Measurements from ENCODE around the gene BAG5.

- TF ChIP-seq CTCF (IDR thresholded peaks at IDR 0.05) (no peak), MAX (CRISPR knock-in tag; IDR thresholded peaks at IDR 0.05) (no peak), SMAD4 (CRISPR knock-in tag; IDR thresholded peaks at IDR 0.05) (no peak), ESRRA (CRISPR knock-in tag; IDR thresholded peaks at IDR 0.05; ENCODE audit: borderline replicate concordance) (no peak), ETV6 (CRISPR knock-in tag; IDR thresholded peaks at IDR 0.05) (no peak), SP1 (CRISPR knock-in tag; conservative IDR thresholded peaks at IDR 0.05) (no peak)
- TF ChIP-seq, protein P1, sequence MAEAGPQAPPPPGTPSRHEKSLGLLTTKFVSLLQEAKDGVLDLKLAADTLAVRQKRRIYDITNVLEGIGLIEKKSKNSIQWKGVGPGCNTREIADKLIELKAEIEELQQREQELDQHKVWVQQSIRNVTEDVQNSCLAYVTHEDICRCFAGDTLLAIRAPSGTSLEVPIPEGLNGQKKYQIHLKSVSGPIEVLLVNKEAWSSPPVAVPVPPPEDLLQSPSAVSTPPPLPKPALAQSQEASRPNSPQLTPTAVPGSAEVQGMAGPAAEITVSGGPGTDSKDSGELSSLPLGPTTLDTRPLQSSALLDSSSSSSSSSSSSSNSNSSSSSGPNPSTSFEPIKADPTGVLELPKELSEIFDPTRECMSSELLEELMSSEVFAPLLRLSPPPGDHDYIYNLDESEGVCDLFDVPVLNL (CRISPR knock-in tag; IDR thresholded peaks at IDR 0.05; ENCODE audit: borderline replicate concordance, low read depth), result no peak
Measured at GRCh38 chr14:103523575-103523954, 38.9 kb downstream of the BAG5 start.

All from WTC11 (cell line).